Measurements from ENCODE around the gene AP2A1. TPM values are rescaled to one million over a fixed set of nuclear protein-coding genes. Genes with fewer than 3 reads are reported as not detected.

AP2A1 gene
- total RNA-seq, 3 donors from 2014 or later (not counting 1 experiment from before 2014, with no cell fraction given), result 137 to 163 (median 161) TPM

- H3K4me1 Mint-ChIP-seq, result no peaks in the 10 kb centered on the region
- intact Hi-C loops (cut with micrococcal nuclease), result no loop called here
- H3K27me3 ChIP-seq (ENCODE audit: control insufficient read depth, insufficient read depth, low read length), result no peaks in the 10 kb centered on the region
- 98% methylated on average over 28 of the region's 28 CpGs for WGBS (ENCODE audit: insufficient coverage)
- H3K4me3 ChIP-seq (ENCODE audit: low read length), result no peak overlapping the region
- H3K27ac Mint-ChIP-seq, result no peak overlapping the region
- H3K9me3 ChIP-seq (ENCODE audit: control insufficient read depth, insufficient read depth, low read length), result no peaks in the 10 kb centered on the region
- no peaks in the 10 kb centered on the region for H3K36me3 Mint-ChIP-seq
- ATAC-seq, result no peak
- no peak overlapping the region for H3K27ac ChIP-seq (ENCODE audit: low read length)
- H3K9me3 Mint-ChIP-seq, result no peaks in the 10 kb centered on the region
- TF ChIP-seq CTCF (IDR thresholded peaks at IDR 0.05), result no peak
- H3K27me3 Mint-ChIP-seq (ENCODE audit: low read depth in 2 of 2), result no peaks in the 10 kb centered on the region
- no peak for DNase-seq
- no peak overlapping the region for H3K4me3 Mint-ChIP-seq
- H3K4me1 ChIP-seq (ENCODE audit: control insufficient read depth, insufficient read depth, low read length), result no peaks in the 10 kb centered on the region
- peaks cover 82% of the 10 kb centered on the region for H3K36me3 ChIP-seq (ENCODE audit: control insufficient read depth, insufficient read depth, low read length)
Measured at GRCh38 chr19:49799271-49799797, 32.5 kb downstream of the AP2A1 start.

- no peak overlapping the region for H3K27ac ChIP-seq (ENCODE audit: low read length)
- no peaks in the 10 kb centered on the region for H3K36me3 Mint-ChIP-seq
- no peaks in the 10 kb centered on the region for H3K4me1 Mint-ChIP-seq
- no peak for TF ChIP-seq CTCF (IDR thresholded peaks at IDR 0.05)
- no peaks in the 10 kb centered on the region for H3K9me3 Mint-ChIP-seq
- no peaks in the 10 kb centered on the region for H3K4me1 ChIP-seq (ENCODE audit: control insufficient read depth, insufficient read depth, low read length)
- intact Hi-C loops (cut with micrococcal nuclease), result no loop called here
- WGBS (ENCODE audit: insufficient coverage), result 97% methylated on average over 25 of the region's 25 CpGs
- H3K27me3 ChIP-seq (ENCODE audit: control insufficient read depth, insufficient read depth, low read length), result no peaks in the 10 kb centered on the region
- peaks cover 83% of the 10 kb centered on the region for H3K36me3 ChIP-seq (ENCODE audit: control insufficient read depth, insufficient read depth, low read length)
- ATAC-seq (peak in 1 of 3 donors; percentile 20), DNase-seq (peak in 1 of 2 donors; percentile 45)
- H3K4me3 Mint-ChIP-seq, result no peak overlapping the region
- no peaks in the 10 kb centered on the region for H3K27me3 Mint-ChIP-seq (ENCODE audit: low read depth in 2 of 2)
- H3K27ac Mint-ChIP-seq, result no peak overlapping the region
- no peak overlapping the region for H3K4me3 ChIP-seq (ENCODE audit: low read length)
- H3K9me3 ChIP-seq (ENCODE audit: control insufficient read depth, insufficient read depth, low read length), result no peaks in the 10 kb centered on the region
Measured at GRCh38 chr19:49799798-49800376, 33.1 kb downstream of the AP2A1 start.

GRCh38 chr19:49800771-49801170 lies 34.0 kb downstream of the AP2A1 start:
- intact Hi-C loops (cut with micrococcal nuclease), result no loop called here
- no peaks in the 10 kb centered on the region for H3K27me3 ChIP-seq (ENCODE audit: control insufficient read depth, insufficient read depth, low read length)
- no peaks in the 10 kb centered on the region for H3K4me1 ChIP-seq (ENCODE audit: control insufficient read depth, insufficient read depth, low read length)
- peaks cover 77% of the 10 kb centered on the region for H3K36me3 ChIP-seq (ENCODE audit: control insufficient read depth, insufficient read depth, low read length)
- H3K36me3 Mint-ChIP-seq, result no peaks in the 10 kb centered on the region
- no peak overlapping the region for H3K4me3 Mint-ChIP-seq
- no peak for ATAC-seq
- WGBS (ENCODE audit: insufficient coverage), result 96% methylated on average over 10 of the region's 10 CpGs
- no peak for TF ChIP-seq CTCF (IDR thresholded peaks at IDR 0.05)
- no peak overlapping the region for H3K27ac ChIP-seq (ENCODE audit: low read length)
- no peaks in the 10 kb centered on the region for H3K9me3 ChIP-seq (ENCODE audit: control insufficient read depth, insufficient read depth, low read length)
- no peaks in the 10 kb centered on the region for H3K9me3 Mint-ChIP-seq
- no peak for DNase-seq
- no peaks in the 10 kb centered on the region for H3K27me3 Mint-ChIP-seq (ENCODE audit: low read depth in 2 of 2)
- H3K4me3 ChIP-seq (ENCODE audit: low read length), result no peak overlapping the region
- H3K27ac Mint-ChIP-seq, result no peak overlapping the region
- H3K4me1 Mint-ChIP-seq, result no peaks in the 10 kb centered on the region

- intact Hi-C loops (cut with micrococcal nuclease), result no loop called here
- Mint-ChIP-seq H3K36me3 (no peaks in the 10 kb centered on the region), H3K27me3 (ENCODE audit: low read depth in 2 of 2) (no peaks in the 10 kb centered on the region), H3K27ac (no peak overlapping the region), H3K9me3 (no peaks in the 10 kb centered on the region), H3K4me1 (no peaks in the 10 kb centered on the region), H3K4me3 (no peak overlapping the region)
- peaks cover 74% of the 10 kb centered on the region for H3K36me3 ChIP-seq (ENCODE audit: control insufficient read depth, insufficient read depth, low read length)
- no peaks in the 10 kb centered on the region for H3K4me1 ChIP-seq (ENCODE audit: control insufficient read depth, insufficient read depth, low read length)
- H3K4me3 ChIP-seq (ENCODE audit: low read length), result no peak overlapping the region
- DNase-seq (no peak), ATAC-seq (no peak)
- H3K27me3 ChIP-seq (ENCODE audit: control insufficient read depth, insufficient read depth, low read length), result no peaks in the 10 kb centered on the region
- H3K27ac ChIP-seq (ENCODE audit: low read length), result no peak overlapping the region
- H3K9me3 ChIP-seq (ENCODE audit: control insufficient read depth, insufficient read depth, low read length), result no peaks in the 10 kb centered on the region
- no peak for TF ChIP-seq CTCF (IDR thresholded peaks at IDR 0.05)
- 96% methylated on average over 31 of the region's 32 CpGs for WGBS (ENCODE audit: insufficient coverage)
Measured at GRCh38 chr19:49801401-49801888, 34.6 kb downstream of the AP2A1 start.
